Tongue (tissue), 2 donors: ENCODE measurements around the gene GALR2. TPM values are rescaled to one million over a fixed set of nuclear protein-coding genes. Genes with fewer than 3 reads are reported as not detected.
A peak's percentile ranks its signal among the peaks of the same experiment; 100 is the strongest.
"Not testable (repeated sequence)": the region's sequence is repeated elsewhere in the genome, so short reads cannot be mapped to it uniquely, and the experiment has no call there.

Experiments used
- DNase-seq: peaks from one replicate; pipeline ENCODE4 v3.0.0-alpha.2; 2015
- total RNA-seq: library from RNA; depleted of rRNA; stranded (reverse); fragments of >200 nt; gene quantifications from one replicate; pipeline ENCODE4 v1.2.3, GENCODE V29; 2014

Gene GALR2
- total RNA-seq, 1 donor from 2014 or later: not detected

GRCh38 chr17:76050538-76051467 is 23.8 kb upstream of the GALR2 start:
- DNase-seq: no peak

GRCh38 chr17:76051561-76051960 is 23.0 kb upstream of the GALR2 start:
- DNase-seq: no peak

GRCh38 chr17:76053246-76054111 is 21.1 kb upstream of the GALR2 start:
- DNase-seq: no peak

GRCh38 chr17:76054112-76054476 is 20.5 kb upstream of the GALR2 start:
- no peak for DNase-seq

GRCh38 chr17:76056882-76057281 is 17.7 kb upstream of the GALR2 start:
- no peak for DNase-seq

GRCh38 chr17:76058264-76058663 is 16.3 kb upstream of the GALR2 start:
- DNase-seq: not testable (repeated sequence)

- DNase-seq: no peak
Measured at GRCh38 chr17:76063875-76064546, 10.6 kb upstream of the GALR2 start.

GRCh38 chr17:76065775-76066174 is 8.8 kb upstream of the GALR2 start:
- DNase-seq: no peak

- DNase-seq: no peak
Measured at GRCh38 chr17:76071531-76072147, 2.9 kb upstream of the GALR2 start.

GRCh38 chr17:76072148-76072858 is 2.3 kb upstream of the GALR2 start, which contains the start of gene SRP68:
Gene SRP68 (minus strand): TSS chr17:76072517. CDS start chr17:76072491, 26 bp downstream.
- peak; percentile 96 for DNase-seq

GRCh38 chr17:76075364-76076145 is 974 bp downstream of the GALR2 start:
- DNase-seq: no peak

- no peak for DNase-seq
Measured at GRCh38 chr17:76076146-76076764, 1.7 kb downstream of the GALR2 start.

- DNase-seq: peak; percentile 41
Measured at GRCh38 chr17:76076765-76077583, 2.4 kb downstream of the GALR2 start.

GRCh38 chr17:76077584-76078110 is 3.1 kb downstream of the GALR2 start:
- no peak for DNase-seq

- not testable (repeated sequence) for DNase-seq
Measured at GRCh38 chr17:76078370-76078769, 3.8 kb downstream of the GALR2 start.

- no peak for DNase-seq
Measured at GRCh38 chr17:76078860-76079534, 4.4 kb downstream of the GALR2 start, which contains the start of gene ZACN. Gene ZACN (plus strand): TSS chr17:76079182. CDS start chr17:76079265, 83 bp downstream.

- DNase-seq: no peak
Measured at GRCh38 chr17:76079535-76079955, 5.0 kb downstream of the GALR2 start.
